GM12892 (cell line): ENCODE data around the gene PLOD3.

Source experiments
- DNase-seq: peaks from one replicate; pipeline ENCODE4 v3.0.0; 2011; ENCODE audit not compliant: insufficient read length
- FAIRE-seq: peaks from 2 replicates; lab custom pipeline; 2011; peaks lifted over from hg19 to GRCh38; lab: Jason Lieb, UNC
- POLR2A ChIP-seq: IDR thresholded peaks from 2 replicates; pipeline ENCODE4 v1.6.1; 2011; ENCODE audit warnings: low read depth, low read length, control low read depth
- POLR2AphosphoS5 ChIP-seq: IDR thresholded peaks from 2 replicates; pipeline ENCODE4 v1.6.1; 2011; ENCODE audit warnings: low read depth, low read length, control low read depth
- TAF1 ChIP-seq: IDR thresholded peaks from 2 replicates; pipeline ENCODE4 v1.6.1; 2011; ENCODE audit warnings: low read depth, mild to moderate bottlenecking, control low read depth, low read length, borderline replicate concordance

The PLOD3 gene

DNA sequence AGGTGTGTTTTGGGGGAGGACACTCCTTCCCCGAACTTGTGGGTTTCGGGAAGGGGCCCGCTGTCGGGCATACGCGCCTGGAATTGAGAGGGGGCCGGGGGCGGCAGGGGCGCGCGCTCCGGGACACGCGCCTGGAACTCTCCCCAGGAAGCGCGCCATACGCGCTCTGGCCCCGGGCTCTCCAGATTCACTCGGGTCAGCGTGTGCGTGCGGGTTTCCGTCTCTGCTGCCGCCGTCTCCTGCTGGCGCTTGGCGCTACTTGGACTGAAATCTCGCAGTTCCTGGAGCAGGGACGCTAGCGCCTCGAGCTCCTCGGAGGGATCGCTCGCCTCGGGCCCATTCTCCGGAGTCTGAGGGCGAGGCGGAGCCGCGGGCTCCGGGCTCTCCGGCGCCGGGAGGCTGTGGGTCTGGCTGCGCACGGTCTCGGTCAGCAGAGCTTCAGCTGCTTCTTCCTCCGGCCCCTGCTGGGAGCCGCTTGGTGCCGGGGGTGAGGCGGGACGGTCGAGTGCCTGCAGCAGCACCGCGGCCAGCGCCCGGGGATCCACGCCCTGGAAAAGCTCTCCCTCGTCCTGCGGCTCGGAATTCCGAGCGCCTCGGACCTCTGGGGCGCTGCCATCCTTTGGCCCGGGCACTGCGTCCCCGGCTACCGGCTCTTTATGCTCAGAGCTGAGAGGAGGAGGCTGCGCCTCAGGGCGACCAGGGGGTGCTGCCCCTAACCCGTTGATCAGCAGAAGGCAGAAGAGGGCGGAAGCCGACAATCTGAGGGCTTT, 53.1 kb downstream of the PLOD3 start:
- no peak for TF ChIP-seq POLR2A
- no peak for TF ChIP-seq TAF1
- no peak for TF ChIP-seq POLR2AphosphoS5
- no peak for DNase-seq
- FAIRE-seq = no peak

DNA sequence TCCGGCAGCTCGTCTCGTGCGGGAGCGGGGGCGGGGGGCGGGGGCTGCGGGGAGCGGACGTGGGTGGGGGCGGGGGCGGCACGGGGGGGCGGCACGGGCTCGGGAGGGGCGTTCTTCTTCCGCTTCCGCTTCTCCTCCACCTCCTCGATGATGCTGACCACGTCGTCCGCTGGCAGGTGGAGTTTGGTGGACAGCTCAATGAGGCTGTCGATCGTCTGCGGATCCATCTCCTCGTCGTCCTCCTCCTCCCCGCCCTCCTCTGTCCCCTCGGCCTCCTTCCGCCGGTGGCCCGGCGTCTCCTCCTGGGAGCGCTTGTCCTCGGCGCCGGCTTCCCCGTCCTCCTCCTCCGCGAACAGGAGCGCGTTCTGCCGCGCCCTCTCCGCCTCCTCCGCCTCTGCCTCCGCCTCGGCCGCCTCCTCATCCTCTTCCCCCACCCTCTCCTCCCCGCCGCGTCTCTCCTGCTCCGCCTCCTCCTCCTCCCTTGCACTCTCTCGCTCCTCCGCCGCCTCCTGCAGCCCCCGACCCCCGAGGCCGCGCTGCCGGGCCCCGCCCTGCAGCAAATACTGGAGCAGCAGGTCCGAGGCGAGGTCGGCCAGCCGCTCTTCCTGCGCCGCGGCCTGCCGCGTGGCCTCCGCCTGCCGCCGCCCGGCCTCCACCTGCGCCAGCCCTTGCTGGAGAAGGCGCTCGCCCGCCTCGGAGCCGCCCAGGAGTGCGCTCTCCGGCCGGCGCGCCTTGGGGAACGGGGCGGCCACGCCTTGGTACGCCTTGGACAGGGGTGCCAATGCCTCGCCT, 53.9 kb downstream of the PLOD3 start:
- FAIRE-seq (no peak), DNase-seq (no peak)
- no peak for TF ChIP-seq TAF1
- TF ChIP-seq POLR2AphosphoS5 = no peak
- TF ChIP-seq POLR2A = no peak

GRCh38 chr7:101162551-101163278, 54.7 kb downstream of the PLOD3 start:
- TF ChIP-seq POLR2A (no peak; the same call in 1 of the 2 replicates), POLR2AphosphoS5 (no peak), TAF1 (no peak)
- no peak for DNase-seq
- FAIRE-seq = no peak

- no peak for TF ChIP-seq TAF1
- no peak for TF ChIP-seq POLR2AphosphoS5
- TF ChIP-seq POLR2A = no peak
- DNase-seq (no peak), FAIRE-seq (no peak)
Observed at GRCh38 chr7:101161692-101162471, 55.5 kb downstream of the PLOD3 start.

- no peak for FAIRE-seq
- no peak for DNase-seq
- no peak for TF ChIP-seq TAF1
- no peak for TF ChIP-seq POLR2A
- TF ChIP-seq POLR2AphosphoS5 = no peak
Observed at GRCh38 chr7:101160910-101161309, 56.5 kb downstream of the PLOD3 start.

GRCh38 chr7:101159696-101160674, 57.4 kb downstream of the PLOD3 start:
- no peak for DNase-seq
- FAIRE-seq = no peak
- TF ChIP-seq POLR2A = no peak
- no peak for TF ChIP-seq POLR2AphosphoS5

DNA sequence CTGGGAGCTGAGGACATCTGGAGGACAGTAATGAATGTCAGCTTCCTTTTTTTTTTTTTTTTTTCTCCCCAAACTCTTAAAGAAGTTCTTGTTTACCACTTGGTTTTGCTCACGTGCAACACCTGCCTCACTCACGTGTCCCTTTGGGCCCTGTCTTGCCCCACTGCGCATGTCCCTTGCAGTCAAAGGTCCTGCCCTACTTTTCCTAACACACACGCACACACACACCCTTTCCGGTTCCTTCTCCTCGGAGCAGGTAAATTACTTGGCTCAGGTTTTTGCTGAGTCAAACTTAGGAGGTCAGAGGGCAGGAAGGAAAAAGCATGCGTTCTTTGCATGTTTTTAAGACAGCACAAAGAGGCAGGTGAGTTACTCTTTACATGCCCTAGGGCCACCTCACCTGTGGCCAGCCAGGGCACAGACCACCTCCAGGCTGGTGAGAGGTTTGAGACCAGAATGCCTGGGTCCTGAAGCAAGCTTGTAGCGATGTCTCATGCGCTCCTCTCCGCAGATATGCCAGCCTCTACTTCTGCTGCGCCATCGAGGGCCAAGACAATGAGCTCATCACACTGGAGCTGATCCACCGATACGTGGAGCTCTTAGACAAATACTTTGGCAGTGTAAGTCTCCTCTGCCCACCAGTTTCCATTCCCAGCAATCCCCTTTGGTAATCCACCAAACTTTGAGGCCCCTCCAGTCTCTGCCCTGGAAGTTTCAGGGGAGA, 60.4 kb downstream of the PLOD3 start:
- DNase-seq = no peak
- no peak for FAIRE-seq
- no peak for TF ChIP-seq POLR2A
- TF ChIP-seq POLR2AphosphoS5 = no peak
- no peak for TF ChIP-seq TAF1

DNA sequence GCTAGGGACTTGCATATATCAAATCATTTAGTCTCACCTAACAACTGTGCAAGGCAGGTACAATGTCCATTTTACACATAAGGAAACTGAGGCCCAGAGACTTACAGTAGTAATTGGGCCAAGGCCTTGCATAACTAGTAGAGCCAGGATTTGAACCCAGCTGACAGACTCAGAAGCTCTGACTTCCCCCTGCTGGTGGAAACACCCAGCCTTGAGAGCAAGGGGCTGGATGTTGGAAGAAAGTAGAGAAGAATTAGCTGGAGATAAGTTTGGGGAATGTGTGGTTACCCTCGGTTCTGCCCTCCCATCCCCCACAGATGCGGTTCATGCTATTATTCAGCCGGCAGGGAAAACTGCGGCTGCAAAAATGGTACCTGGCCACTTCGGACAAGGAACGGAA, 61.1 kb downstream of the PLOD3 start:
- no peak for TF ChIP-seq POLR2AphosphoS5
- TF ChIP-seq TAF1 = no peak
- TF ChIP-seq POLR2A = no peak
- FAIRE-seq (no peak), DNase-seq (no peak)
